MM.1S (cell line): ENCODE results near the gene REC114.

Experiments used
- EZH2 ChIP-seq: fragments of 300-600 bp; sonication (generic); optimal IDR thresholded peaks from 2 replicates; pipeline ENCODE3; 2017; ENCODE audit warnings: low read depth, mild to moderate bottlenecking, antibody characterized with exemption, low read length, mixed read lengths
- EZH2phosphoT487 ChIP-seq: fragments of 300-600 bp; sonication (generic); IDR thresholded peaks from 2 replicates; pipeline ENCODE4 v1.6.1; 2018; ENCODE audit warnings: antibody characterized with exemption, low read length
- TF ChIP-seq, protein P1 (sequence below): fragments of 300-600 bp; sonication (generic); IDR thresholded peaks from 2 replicates; pipeline ENCODE4 v1.5.1; 2016; ENCODE audit warnings: antibody characterized with exemption, low read length, mixed read lengths

DNA sequence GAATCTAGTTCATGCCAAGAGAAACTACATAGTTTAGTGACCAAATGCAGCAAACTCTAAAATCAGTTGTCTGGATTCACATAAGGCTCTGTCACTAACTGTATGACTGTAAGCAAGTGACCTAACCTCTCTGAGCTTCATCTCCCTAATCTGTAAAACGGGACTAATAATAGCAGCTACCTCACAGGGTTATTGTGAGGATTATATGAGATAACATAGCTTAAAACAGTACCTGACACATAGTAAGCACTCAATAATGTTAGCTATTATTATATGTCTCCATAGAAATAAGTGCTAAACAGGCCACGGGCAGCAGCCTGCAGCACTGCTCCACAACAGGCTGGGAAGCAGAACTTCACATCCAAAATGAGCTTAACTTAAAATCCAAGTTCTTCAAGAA, 160.0 kb downstream of the REC114 start:
- TF ChIP-seq, protein P1, sequence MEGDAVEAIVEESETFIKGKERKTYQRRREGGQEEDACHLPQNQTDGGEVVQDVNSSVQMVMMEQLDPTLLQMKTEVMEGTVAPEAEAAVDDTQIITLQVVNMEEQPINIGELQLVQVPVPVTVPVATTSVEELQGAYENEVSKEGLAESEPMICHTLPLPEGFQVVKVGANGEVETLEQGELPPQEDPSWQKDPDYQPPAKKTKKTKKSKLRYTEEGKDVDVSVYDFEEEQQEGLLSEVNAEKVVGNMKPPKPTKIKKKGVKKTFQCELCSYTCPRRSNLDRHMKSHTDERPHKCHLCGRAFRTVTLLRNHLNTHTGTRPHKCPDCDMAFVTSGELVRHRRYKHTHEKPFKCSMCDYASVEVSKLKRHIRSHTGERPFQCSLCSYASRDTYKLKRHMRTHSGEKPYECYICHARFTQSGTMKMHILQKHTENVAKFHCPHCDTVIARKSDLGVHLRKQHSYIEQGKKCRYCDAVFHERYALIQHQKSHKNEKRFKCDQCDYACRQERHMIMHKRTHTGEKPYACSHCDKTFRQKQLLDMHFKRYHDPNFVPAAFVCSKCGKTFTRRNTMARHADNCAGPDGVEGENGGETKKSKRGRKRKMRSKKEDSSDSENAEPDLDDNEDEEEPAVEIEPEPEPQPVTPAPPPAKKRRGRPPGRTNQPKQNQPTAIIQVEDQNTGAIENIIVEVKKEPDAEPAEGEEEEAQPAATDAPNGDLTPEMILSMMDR = no peak
- no peak for TF ChIP-seq EZH2
- no peak for TF ChIP-seq EZH2phosphoT487
